GM06990 (cell line): ENCODE results near the gene DCDC2.
"Not testable (repeated sequence)": the region's sequence is repeated elsewhere in the genome, so short reads cannot be mapped to it uniquely, and the experiment has no call there.

ENCODE experiments used
- DNase-seq: peaks from one replicate; pipeline ENCODE4 v3.0.0-alpha.2; 2011; ENCODE audit not compliant: insufficient read length; ENCODE audit errors: extremely low read depth
- H3K27me3 ChIP-seq: replicated peaks from 2 replicates; pipeline ENCODE4 v1.6.0; 2011; ENCODE audit warnings: low read length; ENCODE audit not compliant: control insufficient read depth, insufficient read depth
- H3K36me3 ChIP-seq: 2 replicates; pipeline ENCODE4 v1.5.1; 2011; ENCODE audit warnings: low read length; ENCODE audit not compliant: control insufficient read depth, insufficient read depth
- H3K4me3 ChIP-seq: replicated peaks from 2 replicates; pipeline ENCODE4 v1.5.1; 2011; ENCODE audit warnings: low read depth, mild to moderate bottlenecking, control low read depth, low read length
- TF ChIP-seq, protein P1 (sequence below): IDR thresholded peaks from 2 replicates; pipeline ENCODE4 v1.5.1; 2011; ENCODE audit warnings: low read length, control low read depth, mild to moderate bottlenecking, inconsistent platforms; ENCODE audit not compliant: insufficient read depth, poor library complexity, severe bottlenecking

The DCDC2 gene

DNA sequence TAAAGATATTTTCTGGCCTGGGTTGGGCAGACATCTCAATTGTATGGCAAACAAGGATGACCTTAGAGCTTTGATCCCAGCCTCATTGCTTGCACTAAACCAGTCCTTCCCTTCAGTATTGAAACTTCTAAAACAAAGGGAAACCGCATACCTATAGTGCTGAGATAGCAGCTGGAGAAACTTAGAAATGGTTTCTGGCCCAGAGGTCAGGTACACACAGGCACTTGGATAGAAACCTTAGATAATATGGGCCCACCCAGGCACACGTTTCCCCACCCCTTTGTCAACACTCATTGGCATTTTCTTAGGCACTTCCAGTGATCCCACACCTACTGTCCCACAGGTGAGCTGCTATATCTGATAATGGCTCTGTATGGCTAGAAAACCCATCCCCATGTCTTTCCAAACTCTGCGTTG is 209.7 kb downstream of the DCDC2 start:
- DNase-seq = no peak
- Histone ChIP-seq H3K36me3 (no peaks in the 10 kb centered on the region), H3K4me3 (no peak overlapping the region), H3K27me3 (no peaks in the 10 kb centered on the region)
- TF ChIP-seq, protein P1, sequence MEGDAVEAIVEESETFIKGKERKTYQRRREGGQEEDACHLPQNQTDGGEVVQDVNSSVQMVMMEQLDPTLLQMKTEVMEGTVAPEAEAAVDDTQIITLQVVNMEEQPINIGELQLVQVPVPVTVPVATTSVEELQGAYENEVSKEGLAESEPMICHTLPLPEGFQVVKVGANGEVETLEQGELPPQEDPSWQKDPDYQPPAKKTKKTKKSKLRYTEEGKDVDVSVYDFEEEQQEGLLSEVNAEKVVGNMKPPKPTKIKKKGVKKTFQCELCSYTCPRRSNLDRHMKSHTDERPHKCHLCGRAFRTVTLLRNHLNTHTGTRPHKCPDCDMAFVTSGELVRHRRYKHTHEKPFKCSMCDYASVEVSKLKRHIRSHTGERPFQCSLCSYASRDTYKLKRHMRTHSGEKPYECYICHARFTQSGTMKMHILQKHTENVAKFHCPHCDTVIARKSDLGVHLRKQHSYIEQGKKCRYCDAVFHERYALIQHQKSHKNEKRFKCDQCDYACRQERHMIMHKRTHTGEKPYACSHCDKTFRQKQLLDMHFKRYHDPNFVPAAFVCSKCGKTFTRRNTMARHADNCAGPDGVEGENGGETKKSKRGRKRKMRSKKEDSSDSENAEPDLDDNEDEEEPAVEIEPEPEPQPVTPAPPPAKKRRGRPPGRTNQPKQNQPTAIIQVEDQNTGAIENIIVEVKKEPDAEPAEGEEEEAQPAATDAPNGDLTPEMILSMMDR = no peak

DNA sequence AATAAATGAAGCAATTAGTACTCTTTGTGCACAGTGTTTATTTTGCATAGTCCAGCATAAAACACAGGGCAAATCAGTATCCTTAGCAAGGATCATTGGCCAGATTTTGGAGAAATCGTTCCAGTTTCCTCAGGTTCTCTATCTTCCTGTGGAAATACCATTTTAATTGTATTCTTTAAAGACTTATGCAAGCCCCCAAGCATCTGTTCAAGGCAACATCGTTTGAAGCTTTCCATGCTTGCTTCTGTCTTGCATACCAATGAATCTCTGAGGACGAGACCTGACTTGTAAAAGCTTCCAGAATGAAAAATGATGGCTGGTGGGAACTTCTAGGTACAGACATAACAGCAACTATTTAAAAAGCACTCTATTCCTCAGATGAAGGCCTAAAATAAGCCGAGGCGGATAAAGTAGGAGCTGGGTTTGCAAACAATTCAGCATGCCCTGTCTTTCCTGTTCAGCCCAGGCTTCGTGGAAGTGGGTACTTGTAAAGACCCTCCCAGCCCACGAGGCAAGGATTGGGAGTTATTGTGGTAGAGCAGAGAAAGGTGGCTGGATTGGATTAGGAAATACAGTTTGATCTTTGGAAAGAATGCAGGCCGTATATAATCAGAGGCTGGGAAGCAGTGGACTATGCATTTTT is 210.2 kb downstream of the DCDC2 start:
- Histone ChIP-seq H3K4me3 (no peak overlapping the region), H3K27me3 (no peaks in the 10 kb centered on the region), H3K36me3 (no peaks in the 10 kb centered on the region)
- TF ChIP-seq, protein P1 = no peak
- DNase-seq = no peak

DNA sequence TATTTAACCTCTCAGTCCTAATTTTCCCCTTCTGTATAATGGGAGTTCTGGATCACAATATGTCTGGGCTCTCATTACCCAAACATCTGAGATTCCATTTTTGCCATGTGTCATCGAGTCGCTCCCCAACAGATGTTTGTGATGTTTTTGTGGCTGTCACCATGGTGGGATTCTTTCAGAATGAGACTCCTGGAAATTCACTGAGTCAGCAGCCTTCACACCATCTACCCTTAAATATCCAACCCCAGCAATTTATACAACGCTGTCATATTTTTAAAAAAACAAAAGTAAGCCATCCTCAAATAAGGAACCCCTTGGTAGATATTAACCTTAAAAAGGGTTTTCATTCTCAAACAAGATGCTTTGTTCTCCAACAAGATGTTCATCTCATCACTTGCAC is 211.0 kb downstream of the DCDC2 start:
- H3K36me3 ChIP-seq = no peaks in the 10 kb centered on the region
- TF ChIP-seq, protein P1 = no peak
- no peak for DNase-seq
- H3K27me3 ChIP-seq = no peaks in the 10 kb centered on the region
- no peak overlapping the region for H3K4me3 ChIP-seq

DNA sequence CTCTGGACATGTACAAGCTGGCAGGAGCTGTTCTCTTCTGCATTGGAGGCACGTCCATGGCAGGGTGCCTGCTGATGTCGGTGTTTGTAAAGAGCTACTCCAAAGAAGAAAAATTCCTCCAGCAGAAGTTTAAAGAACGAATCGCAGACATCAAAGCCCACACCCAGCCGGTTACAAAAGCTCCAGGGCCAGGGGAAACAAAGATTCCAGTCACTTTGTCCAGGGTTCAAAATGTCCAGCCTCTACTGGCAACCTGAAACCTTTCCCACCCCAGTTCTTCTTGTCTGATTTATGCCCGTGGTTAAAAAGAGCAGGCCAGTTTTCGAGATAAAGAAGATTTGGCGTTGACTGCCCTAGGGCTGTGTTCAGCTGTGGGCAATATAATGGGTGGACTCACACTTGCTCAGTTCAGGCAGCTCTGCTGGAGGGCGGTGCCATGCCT is 212.1 kb downstream of the DCDC2 start:
- TF ChIP-seq, protein P1 = no peak
- no peak overlapping the region for H3K4me3 ChIP-seq
- no peaks in the 10 kb centered on the region for H3K36me3 ChIP-seq
- no peak for DNase-seq
- H3K27me3 ChIP-seq = no peaks in the 10 kb centered on the region

DNA sequence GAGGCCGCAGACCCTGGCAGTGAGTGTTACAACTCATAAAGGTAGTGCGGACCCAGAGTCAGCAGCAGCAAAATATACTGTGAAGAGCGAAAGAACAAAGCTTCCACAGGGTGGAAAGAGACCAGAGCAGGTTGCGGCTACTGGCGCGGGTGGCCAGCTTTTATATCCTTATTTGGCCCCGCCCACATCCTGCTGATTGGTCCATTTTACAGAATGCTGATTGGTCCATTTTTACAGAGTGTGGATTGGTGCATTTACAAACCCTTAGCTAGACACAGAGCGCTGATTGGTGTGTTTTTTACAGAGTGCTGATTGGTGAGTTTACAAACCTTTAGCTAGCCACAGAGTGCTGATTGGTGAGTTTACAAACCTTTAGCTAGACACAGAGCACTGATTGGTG is 215.1 kb downstream of the DCDC2 start:
- H3K36me3 ChIP-seq = not testable (repeated sequence)

DNA sequence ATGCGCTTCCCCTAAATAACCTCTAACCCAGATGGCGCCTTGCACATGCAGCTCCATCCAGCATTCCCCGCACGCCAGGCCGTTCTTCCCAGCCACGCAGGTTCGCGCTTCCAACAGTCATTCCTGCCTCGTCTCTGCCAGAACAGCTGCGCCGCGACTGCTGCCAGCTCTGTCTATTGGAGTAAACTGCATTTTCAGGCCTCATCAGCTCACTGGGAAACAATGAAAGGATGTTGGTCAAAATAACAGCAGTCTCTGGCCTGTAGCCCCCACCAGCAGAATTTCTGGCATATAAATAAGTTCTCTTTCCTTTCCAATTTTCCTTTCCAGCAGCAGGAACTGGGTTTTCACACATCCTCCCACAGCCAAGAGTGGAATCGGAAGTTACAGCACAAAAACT is 217.3 kb downstream of the DCDC2 start:
- DNase-seq = no peak
- Histone ChIP-seq H3K36me3 (no peaks in the 10 kb centered on the region), H3K27me3 (no peaks in the 10 kb centered on the region), H3K4me3 (no peak overlapping the region)
- TF ChIP-seq, protein P1 = no peak

More for the DNA sequence above, 215.1 kb downstream of the DCDC2 start:
- DNase-seq, H3K27me3 ChIP-seq, H3K4me3 ChIP-seq: not testable (repeated sequence)
